GM23248 (cell line): ENCODE results near the gene TSPAN9. TPM values are rescaled to one million over a fixed set of nuclear protein-coding genes. Genes with fewer than 3 reads are reported as not detected.
A peak's percentile ranks its signal among the peaks of the same experiment; 100 is the strongest.

Experiments
- DNase-seq: peaks from one replicate; pipeline ENCODE4 v3.0.0-alpha.2; 2015
- H2AFZ ChIP-seq: fragments of 200-600 bp; sonication (generic); 2 replicates; pipeline ENCODE4 v1.6.1; 2016; ENCODE audit warnings: antibody characterized with exemption
- H3F3A ChIP-seq: fragments of 200-600 bp; sonication (generic); 2 replicates; pipeline ENCODE4 v1.6.1; 2016; ENCODE audit warnings: mild to moderate bottlenecking, antibody characterized with exemption, mixed run types; ENCODE audit not compliant: insufficient read depth
- H3K27ac ChIP-seq: fragments of 200-600 bp; sonication (generic); 2 replicates; pipeline ENCODE4 v1.5.1; 2016; ENCODE audit warnings: mild to moderate bottlenecking
- H3K27me3 ChIP-seq: fragments of 200-600 bp; sonication (generic); replicated peaks from 2 replicates; pipeline ENCODE4 v1.6.1; 2016; ENCODE audit warnings: mild to moderate bottlenecking; ENCODE audit not compliant: insufficient read depth
- H3K36me3 ChIP-seq: fragments of 200-600 bp; sonication (generic); 2 replicates; pipeline ENCODE4 v1.6.1; 2016; ENCODE audit warnings: low read depth, mild to moderate bottlenecking
- H3K4me1 ChIP-seq: fragments of 200-600 bp; sonication (generic); 2 replicates; pipeline ENCODE4 v1.6.1; 2016; ENCODE audit warnings: mild to moderate bottlenecking; ENCODE audit not compliant: insufficient read depth
- H3K4me2 ChIP-seq: fragments of 200-600 bp; sonication (generic); one replicate; pipeline ENCODE4 v1.6.1; 2016; ENCODE audit warnings: mild to moderate bottlenecking; ENCODE audit not compliant: unreplicated experiment
- H3K4me3 ChIP-seq: fragments of 200-600 bp; sonication (generic); 2 replicates; pipeline ENCODE4 v1.5.1; 2016; ENCODE audit warnings: mild to moderate bottlenecking
- H3K79me2 ChIP-seq: fragments of 200-600 bp; sonication (generic); 2 replicates; pipeline ENCODE4 v1.6.1; 2016; ENCODE audit warnings: mild to moderate bottlenecking; ENCODE audit not compliant: insufficient read depth
- H3K9ac ChIP-seq: fragments of 200-600 bp; sonication (generic); 2 replicates; pipeline ENCODE4 v1.6.1; 2016; ENCODE audit warnings: mild to moderate bottlenecking
- H3K9me2 ChIP-seq: fragments of 200-600 bp; sonication (generic); 2 replicates; pipeline ENCODE4 v1.6.1; 2016; ENCODE audit warnings: mixed run types, mild to moderate bottlenecking, moderate library complexity; ENCODE audit not compliant: insufficient read depth
- H3K9me3 ChIP-seq: fragments of 200-600 bp; sonication (generic); one replicate; pipeline ENCODE4 v1.6.1; 2017; ENCODE audit warnings: low read depth
- H4K20me1 ChIP-seq: fragments of 200-600 bp; sonication (generic); 2 replicates; pipeline ENCODE4 v1.6.0; 2016; ENCODE audit not compliant: insufficient read depth
- EZH2 ChIP-seq: fragments of 200-600 bp; sonication (generic); IDR thresholded peaks from 2 replicates; pipeline ENCODE4 v1.6.1; 2018; ENCODE audit warnings: antibody characterized with exemption, mild to moderate bottlenecking; ENCODE audit not compliant: insufficient read depth, poor library complexity, severe bottlenecking
- EZH2phosphoT487 ChIP-seq: fragments of 200-600 bp; sonication (generic); IDR thresholded peaks from 2 replicates; pipeline ENCODE4 v1.6.1; 2018; ENCODE audit warnings: antibody characterized with exemption, moderate library complexity, mild to moderate bottlenecking, low read depth; ENCODE audit not compliant: insufficient read depth
- WGBS, 2 experiments: methylation state at CpG; one replicate each; pipeline ENCODE4 v1.1.6; 2015 to 2017; ENCODE audit warnings: low lambda C conversion rate in 2 of 2, low coverage in 1 of 2; ENCODE audit errors: missing lambda C conversion rate in 2 of 2; 5-methylcytosine and 5-hydroxymethylcytosine counted together
- in situ Hi-C: fragments of 300-500 bp; cut with MboI; formaldehyde crosslinking; loops from 2 replicates; pipeline ENCODE4 v1.15.0; 2020
- polyA plus RNA-seq: library from polyadenylated mRNA; unstranded; fragments of >200 nt; fragmentation: Nextera tagmentation; extraction: Ambion mirVana; gene quantifications from 2 replicates; pipeline ENCODE4 v1.2.1, GENCODE V29; 2016
- total RNA-seq: library from RNA; depleted of rRNA; stranded (reverse); fragments of >200 nt; shearing (Covaris generic); gene quantifications from 2 replicates; pipeline ENCODE4 v1.2.3, GENCODE V29; 2014

The TSPAN9 gene
- total and polyA plus RNA-seq, 2 experiments from 2014 or later: 9.5 to 14.4 TPM

DNA sequence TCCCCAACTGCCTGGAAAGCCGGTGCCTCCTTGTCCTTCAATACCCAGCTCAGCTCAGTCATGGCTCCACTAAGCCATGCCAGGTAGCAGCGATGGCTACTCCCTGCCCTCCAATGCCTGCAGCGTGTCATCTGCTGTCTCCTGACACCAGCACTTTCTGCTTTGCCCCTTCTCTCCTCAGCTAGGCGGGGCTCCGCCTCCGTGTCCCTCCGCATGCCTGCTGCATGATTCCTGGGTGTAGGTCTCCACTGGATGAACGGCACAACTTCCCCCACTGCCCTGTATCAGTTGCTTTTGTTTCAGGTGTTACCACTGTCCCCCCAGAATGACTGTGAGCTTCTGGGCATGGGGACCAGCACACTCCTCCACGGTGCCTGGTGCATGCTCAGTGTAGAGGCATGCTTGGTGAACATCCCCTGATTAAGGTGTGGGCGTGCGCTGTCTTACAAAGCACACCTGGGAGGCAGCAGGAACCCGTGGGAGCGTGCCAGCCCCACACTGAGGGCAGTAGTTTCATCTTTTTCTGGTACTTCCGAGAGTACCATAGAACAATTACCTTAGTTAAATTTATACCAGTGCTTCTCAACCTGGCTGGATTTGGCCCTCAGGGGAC is 234.4 kb downstream of the TSPAN9 start:
- Histone ChIP-seq H3K36me3 (no peaks in the 10 kb centered on the region), H3F3A (no peaks in the 10 kb centered on the region), H3K9me3 (no peaks in the 10 kb centered on the region), H4K20me1 (no peaks in the 10 kb centered on the region), H2AFZ (no peak overlapping the region), H3K4me2 (no peak overlapping the region), H3K27ac (no peak overlapping the region), H3K9me2 (no peaks in the 10 kb centered on the region), H3K4me1 (peaks cover 10% of the 10 kb centered on the region), H3K27me3 (peaks cover 7% of the 10 kb centered on the region; the same call in 1 of the 2 replicates), H3K4me3 (no peak overlapping the region), H3K79me2 (no peaks in the 10 kb centered on the region), H3K9ac (no peak overlapping the region)
- in situ Hi-C loops: no loop called here
- TF ChIP-seq EZH2: no peak
- no peak for TF ChIP-seq EZH2phosphoT487
- 88 to 90% methylated on average over 14 of the region's 14 CpGs for WGBS, 2 experiments
- DNase-seq: no peak

DNA sequence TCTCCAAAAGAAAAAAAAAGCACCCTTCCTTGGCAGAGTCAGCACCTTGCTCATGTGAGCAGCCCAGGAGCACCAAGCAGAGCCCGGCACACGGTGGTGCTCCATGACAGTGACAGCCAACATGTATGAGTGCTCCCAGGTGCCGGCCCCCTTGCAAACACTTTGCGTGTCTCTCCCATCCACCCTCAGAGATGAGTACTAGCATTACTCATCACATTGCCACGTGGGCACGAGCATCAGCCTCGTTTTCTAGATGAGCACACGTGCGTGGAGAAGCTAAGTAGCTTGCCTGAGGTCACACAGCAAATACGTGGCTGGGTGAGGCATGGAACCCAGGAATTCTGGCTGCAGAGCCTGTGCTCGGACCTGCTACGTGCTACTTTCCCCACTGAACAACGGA is 235.9 kb downstream of the TSPAN9 start:
- in situ Hi-C loops: no loop called here
- Histone ChIP-seq H3K27ac (peak overlapping the region; percentile 26), H3K36me3 (no peaks in the 10 kb centered on the region)

DNA sequence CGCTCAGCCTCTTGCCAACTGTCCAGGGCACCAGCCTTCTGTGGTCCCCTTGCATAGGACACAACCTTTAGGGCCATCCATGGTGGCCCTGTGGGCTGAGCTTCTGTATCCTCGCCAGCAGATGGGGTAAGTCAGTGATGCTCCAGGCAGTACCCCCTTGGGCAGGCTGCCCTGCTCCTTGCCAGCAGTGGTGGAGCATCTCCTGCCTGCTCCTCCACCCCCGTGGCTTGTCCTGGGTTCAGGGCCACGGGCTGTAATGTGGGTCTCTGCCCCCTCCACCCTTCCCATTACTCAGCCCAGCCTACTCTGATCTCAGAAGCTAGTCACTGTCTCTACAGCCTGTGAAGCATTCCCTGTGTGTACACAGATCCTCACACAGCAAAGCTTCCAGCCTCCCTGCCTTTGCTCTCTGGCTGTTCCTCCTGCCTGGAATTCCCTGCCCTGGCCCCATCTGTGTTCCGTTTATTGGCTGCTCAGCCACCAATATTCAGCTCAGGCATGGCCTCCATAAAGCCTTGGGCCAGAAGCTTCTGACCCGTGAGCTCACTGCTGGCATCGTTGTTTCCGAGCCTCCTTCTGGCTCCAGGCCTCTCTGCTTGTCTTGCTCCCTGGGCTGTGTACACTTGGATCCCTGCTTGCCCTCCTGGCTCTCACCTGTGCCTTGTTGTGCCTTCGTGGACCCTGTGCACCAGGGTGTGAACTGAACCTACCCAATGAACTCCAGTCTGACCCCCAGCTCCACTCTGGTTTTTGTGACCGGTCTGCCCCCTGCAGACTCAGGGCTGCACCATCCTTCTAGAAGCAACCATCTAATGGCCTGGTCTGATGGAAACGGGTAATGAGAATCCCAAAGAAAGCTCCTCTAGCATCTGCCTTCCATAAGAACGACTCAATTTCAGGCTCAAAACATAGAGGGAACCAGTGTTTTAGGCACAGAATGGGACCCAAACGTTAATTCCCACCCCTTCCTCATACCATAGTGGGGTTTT is 236.8 kb downstream of the TSPAN9 start:
- Histone ChIP-seq H2AFZ (no peak overlapping the region), H3K79me2 (no peaks in the 10 kb centered on the region), H3K9me3 (no peaks in the 10 kb centered on the region), H3K9me2 (no peaks in the 10 kb centered on the region), H4K20me1 (no peaks in the 10 kb centered on the region), H3K27me3 (peaks cover 7% of the 10 kb centered on the region), H3K36me3 (no peaks in the 10 kb centered on the region), H3K4me2 (peak overlapping the region; percentile 37), H3K4me1 (peaks cover 10% of the 10 kb centered on the region), H3K9ac (peak overlapping the region; percentile 45), H3F3A (no peaks in the 10 kb centered on the region), H3K4me3 (no peak overlapping the region), H3K27ac (peak overlapping the region; percentile 26)
- in situ Hi-C loops: no loop called here
- TF ChIP-seq EZH2phosphoT487: no peak
- no peak for TF ChIP-seq EZH2
- DNase-seq: peak; percentile 59
- WGBS, 2 experiments: 49% methylated on average over 12 to 13 of the region's 13 CpGs

More for the DNA sequence above, 235.9 kb downstream of the TSPAN9 start:
- Histone ChIP-seq H3K9ac (peak overlapping the region; percentile 45), H4K20me1 (no peaks in the 10 kb centered on the region), H3K4me2 (peak overlapping the region; percentile 37), H3K27me3 (peaks cover 4% of the 10 kb centered on the region; the same call in 1 of the 2 replicates), H3K79me2 (no peaks in the 10 kb centered on the region), H3F3A (no peaks in the 10 kb centered on the region), H2AFZ (no peak overlapping the region), H3K4me1 (peaks cover 10% of the 10 kb centered on the region), H3K9me2 (no peaks in the 10 kb centered on the region), H3K9me3 (no peaks in the 10 kb centered on the region), H3K4me3 (no peak overlapping the region)
- TF ChIP-seq EZH2 (no peak), EZH2phosphoT487 (no peak)
- 40 to 43% methylated on average over 13 of the region's 13 CpGs for WGBS, 2 experiments
- DNase-seq: peak; percentile 96

- DNase-seq: peak; percentile 24
- Histone ChIP-seq H2AFZ (no peak overlapping the region), H3K36me3 (no peaks in the 10 kb centered on the region), H3K9me3 (no peaks in the 10 kb centered on the region), H3K27ac (no peak overlapping the region), H3K27me3 (peaks cover 13% of the 10 kb centered on the region), H3K9ac (no peak overlapping the region), H3K79me2 (no peaks in the 10 kb centered on the region), H3K9me2 (no peaks in the 10 kb centered on the region), H3K4me3 (no peak overlapping the region), H3F3A (no peaks in the 10 kb centered on the region), H3K4me1 (peaks cover 10% of the 10 kb centered on the region), H3K4me2 (no peak overlapping the region), H4K20me1 (no peaks in the 10 kb centered on the region)
- TF ChIP-seq EZH2: no peak
- TF ChIP-seq EZH2phosphoT487: no peak
- WGBS, 2 experiments: 55 to 58% methylated on average over 11 of the region's 11 CpGs
- in situ Hi-C loops: no loop called here
Measured at GRCh38 chr12:3315201-3315661, 238.1 kb downstream of the TSPAN9 start.
